ENCODE measurements around the gene TPSG1.

DNA sequence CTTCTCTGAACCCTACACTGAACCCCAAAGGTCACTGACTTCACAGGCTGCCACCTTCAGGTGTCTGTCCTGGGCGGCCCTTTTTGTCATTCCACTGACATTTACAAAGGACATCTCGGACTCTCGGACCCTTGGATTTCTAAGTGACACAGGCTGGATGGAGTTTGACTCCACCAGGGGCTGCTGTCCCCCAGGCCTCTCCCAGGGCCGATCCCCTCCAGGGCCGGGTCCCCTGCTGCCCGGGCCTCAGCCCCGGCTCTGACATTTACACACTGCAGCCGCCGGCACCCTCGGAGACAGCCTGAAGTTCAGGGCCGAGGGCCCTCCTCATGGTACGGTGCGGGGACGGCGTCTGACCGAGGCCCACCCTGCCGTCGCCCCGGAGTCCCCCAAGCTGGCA lies 48.0 kb downstream of the TPSG1 start:
- TF ChIP-seq, protein P1, sequence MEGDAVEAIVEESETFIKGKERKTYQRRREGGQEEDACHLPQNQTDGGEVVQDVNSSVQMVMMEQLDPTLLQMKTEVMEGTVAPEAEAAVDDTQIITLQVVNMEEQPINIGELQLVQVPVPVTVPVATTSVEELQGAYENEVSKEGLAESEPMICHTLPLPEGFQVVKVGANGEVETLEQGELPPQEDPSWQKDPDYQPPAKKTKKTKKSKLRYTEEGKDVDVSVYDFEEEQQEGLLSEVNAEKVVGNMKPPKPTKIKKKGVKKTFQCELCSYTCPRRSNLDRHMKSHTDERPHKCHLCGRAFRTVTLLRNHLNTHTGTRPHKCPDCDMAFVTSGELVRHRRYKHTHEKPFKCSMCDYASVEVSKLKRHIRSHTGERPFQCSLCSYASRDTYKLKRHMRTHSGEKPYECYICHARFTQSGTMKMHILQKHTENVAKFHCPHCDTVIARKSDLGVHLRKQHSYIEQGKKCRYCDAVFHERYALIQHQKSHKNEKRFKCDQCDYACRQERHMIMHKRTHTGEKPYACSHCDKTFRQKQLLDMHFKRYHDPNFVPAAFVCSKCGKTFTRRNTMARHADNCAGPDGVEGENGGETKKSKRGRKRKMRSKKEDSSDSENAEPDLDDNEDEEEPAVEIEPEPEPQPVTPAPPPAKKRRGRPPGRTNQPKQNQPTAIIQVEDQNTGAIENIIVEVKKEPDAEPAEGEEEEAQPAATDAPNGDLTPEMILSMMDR (conservative IDR thresholded peaks at IDR 0.05) = no peak
- TF ChIP-seq ZFX (IDR thresholded peaks at IDR 0.05) = no peak
